Measurements from ENCODE around the gene MED9.

DNA sequence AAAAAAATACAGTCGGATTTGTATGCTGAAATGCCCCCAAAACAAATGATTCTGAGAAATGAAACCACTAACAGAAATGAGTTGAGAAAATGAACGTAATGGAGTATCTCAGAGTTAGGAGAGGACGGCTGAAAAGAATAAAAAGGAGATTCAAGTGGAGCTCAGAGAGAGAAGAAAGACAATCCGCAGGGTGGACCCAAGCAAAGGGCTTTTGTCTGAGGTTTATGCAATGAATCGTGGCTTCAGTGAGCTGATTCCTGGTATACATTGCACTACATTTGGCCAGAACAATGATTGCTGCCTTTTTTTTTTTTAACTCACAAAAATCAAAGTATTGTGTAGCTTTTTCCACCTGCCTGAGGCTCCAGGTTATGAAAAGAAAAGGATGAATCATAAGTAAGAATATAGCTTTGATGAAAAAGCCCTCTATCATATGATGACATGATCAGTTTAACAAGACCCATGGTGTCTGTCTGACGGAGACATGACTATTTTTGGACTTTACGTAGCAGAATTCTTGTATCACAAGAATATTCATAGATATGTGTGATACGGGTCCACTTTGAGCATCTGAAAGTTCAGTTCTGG lies 4.4 kb upstream of the MED9 start:
- TF ChIP-seq, protein P1, sequence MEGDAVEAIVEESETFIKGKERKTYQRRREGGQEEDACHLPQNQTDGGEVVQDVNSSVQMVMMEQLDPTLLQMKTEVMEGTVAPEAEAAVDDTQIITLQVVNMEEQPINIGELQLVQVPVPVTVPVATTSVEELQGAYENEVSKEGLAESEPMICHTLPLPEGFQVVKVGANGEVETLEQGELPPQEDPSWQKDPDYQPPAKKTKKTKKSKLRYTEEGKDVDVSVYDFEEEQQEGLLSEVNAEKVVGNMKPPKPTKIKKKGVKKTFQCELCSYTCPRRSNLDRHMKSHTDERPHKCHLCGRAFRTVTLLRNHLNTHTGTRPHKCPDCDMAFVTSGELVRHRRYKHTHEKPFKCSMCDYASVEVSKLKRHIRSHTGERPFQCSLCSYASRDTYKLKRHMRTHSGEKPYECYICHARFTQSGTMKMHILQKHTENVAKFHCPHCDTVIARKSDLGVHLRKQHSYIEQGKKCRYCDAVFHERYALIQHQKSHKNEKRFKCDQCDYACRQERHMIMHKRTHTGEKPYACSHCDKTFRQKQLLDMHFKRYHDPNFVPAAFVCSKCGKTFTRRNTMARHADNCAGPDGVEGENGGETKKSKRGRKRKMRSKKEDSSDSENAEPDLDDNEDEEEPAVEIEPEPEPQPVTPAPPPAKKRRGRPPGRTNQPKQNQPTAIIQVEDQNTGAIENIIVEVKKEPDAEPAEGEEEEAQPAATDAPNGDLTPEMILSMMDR (IDR thresholded peaks at IDR 0.05; ENCODE audit: low read length), result no peak
- no peak for TF ChIP-seq EZH2 (IDR thresholded peaks at IDR 0.05; ENCODE audit: borderline replicate concordance, low read length)
